NCI-H1048 (cell line): ENCODE measurements around the gene CDR2.
"Not testable (repeated sequence)": the region's sequence is repeated elsewhere in the genome, so short reads cannot be mapped to it uniquely, and the experiment has no call there.

Experiments
- DNase-seq: peaks from one replicate; lab custom pipeline; 2025; lab: John Stamatoyannopoulos, UW

CDR2 gene

GRCh38 chr16:22307838-22308237 is 66.6 kb downstream of the CDR2 start:
- no peak for DNase-seq

GRCh38 chr16:22306788-22307187 is 67.6 kb downstream of the CDR2 start:
- no peak for DNase-seq

GRCh38 chr16:22304411-22304810 is 70.0 kb downstream of the CDR2 start:
- DNase-seq, result no peak

GRCh38 chr16:22302776-22303363 is 71.5 kb downstream of the CDR2 start:
- DNase-seq, result no peak

DNA sequence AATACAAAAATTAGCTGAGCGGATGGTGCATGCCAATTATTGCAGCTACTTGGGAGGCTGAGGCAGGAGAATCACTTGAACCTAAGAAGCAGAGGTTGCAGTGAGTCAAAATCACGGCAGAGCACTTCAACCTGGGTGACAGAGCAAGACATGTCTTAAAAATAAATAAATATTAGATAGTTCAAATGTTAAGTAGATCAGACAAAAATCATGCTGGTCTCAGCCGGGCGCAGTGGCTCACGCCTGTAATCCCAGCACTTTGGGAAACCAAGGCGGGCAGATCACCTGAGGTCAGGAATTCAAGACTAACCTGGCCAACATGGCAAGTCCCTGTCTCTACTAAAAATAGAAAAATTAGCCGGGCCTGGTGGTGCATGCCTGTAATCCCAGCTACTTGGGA is 73.0 kb downstream of the CDR2 start:
- not testable (repeated sequence) for DNase-seq

- DNase-seq, result no peak
These were observed 73.9 kb downstream of the CDR2 start for GRCh38 chr16:22300427-22301071.

- no peak for DNase-seq
These were observed 75.4 kb downstream of the CDR2 start for GRCh38 chr16:22299036-22299435.

GRCh38 chr16:22297871-22298733 is 76.3 kb downstream of the CDR2 start:
- no peak for DNase-seq

- peak; percentile 75 for DNase-seq
These were observed 77.1 kb downstream of the CDR2 start, which contains the start of gene POLR3E for GRCh38 chr16:22297114-22297870. POLR3E (plus strand) TSS chr16:22297409; CDS start chr16:22302969, 5,560 bp downstream.

GRCh38 chr16:22296225-22297113 is 78.0 kb downstream of the CDR2 start:
- DNase-seq, result no peak
